IPS DF 6.9 (cell line): ENCODE data around the gene GPR26.
A peak's percentile ranks its signal among the peaks of the same experiment; 100 is the strongest.

Experiments used
- DNase-seq: peaks from one replicate; pipeline ENCODE4 v3.0.0-alpha.2; 2013; ENCODE audit warnings: low read depth, low spot score
- H3K27ac ChIP-seq: one replicate; pipeline ENCODE4 v1.5.1; 2013; ENCODE audit warnings: low read length, control low read depth
- H3K27me3 ChIP-seq: 2 replicates; pipeline ENCODE4 v1.6.1; 2013; ENCODE audit warnings: mild to moderate bottlenecking, low read length; ENCODE audit not compliant: control insufficient read depth, insufficient read depth
- H3K36me3 ChIP-seq: 2 replicates; pipeline ENCODE4 v1.6.1; 2013; ENCODE audit warnings: low read length; ENCODE audit not compliant: control insufficient read depth, insufficient read depth
- H3K4me1 ChIP-seq: 2 replicates; pipeline ENCODE4 v1.6.1; 2013; ENCODE audit warnings: low read length; ENCODE audit not compliant: control insufficient read depth, insufficient read depth
- H3K4me3 ChIP-seq: 2 replicates; pipeline ENCODE4 v1.5.1; 2013; ENCODE audit warnings: mild to moderate bottlenecking, low read length
- H3K9me3 ChIP-seq: 2 replicates; pipeline ENCODE4 v1.6.1; 2013; ENCODE audit warnings: low read length, inconsistent platforms; ENCODE audit not compliant: control insufficient read depth, insufficient read depth
- WGBS: extraction: QIAGEN DNeasy Blood & Tissue Kit; methylation state at CpG from one replicate; pipeline ENCODE4 v1.1.7; 2013; ENCODE audit warnings: mixed read lengths, missing lambda C conversion rate; ENCODE audit not compliant: insufficient read length, insufficient coverage; 5-methylcytosine and 5-hydroxymethylcytosine counted together

Gene GPR26

GRCh38 chr10:123645016-123645415 is 21.1 kb upstream of the GPR26 start:
- Histone ChIP-seq H3K27me3 (no peaks in the 10 kb centered on the region), H3K36me3 (no peaks in the 10 kb centered on the region), H3K4me1 (no peaks in the 10 kb centered on the region; the same call in 1 of the 2 replicates), H3K9me3 (no peaks in the 10 kb centered on the region), H3K4me3 (no peak overlapping the region), H3K27ac (no peak overlapping the region)
- no CpG with 5 or more reads among the region's 6 CpGs for WGBS
- no peak for DNase-seq

- H3K27ac ChIP-seq: no peak overlapping the region
- no CpG with 5 or more reads among the region's 10 CpGs for WGBS
- no peaks in the 10 kb centered on the region for H3K9me3 ChIP-seq
- H3K4me3 ChIP-seq: no peak overlapping the region
- H3K4me1 ChIP-seq: no peaks in the 10 kb centered on the region; the same call in 1 of the 2 replicates
- H3K36me3 ChIP-seq: no peaks in the 10 kb centered on the region
- DNase-seq: no peak
- no peaks in the 10 kb centered on the region for H3K27me3 ChIP-seq
These were observed 20.5 kb upstream of the GPR26 start for GRCh38 chr10:123645615-123646014.

DNA sequence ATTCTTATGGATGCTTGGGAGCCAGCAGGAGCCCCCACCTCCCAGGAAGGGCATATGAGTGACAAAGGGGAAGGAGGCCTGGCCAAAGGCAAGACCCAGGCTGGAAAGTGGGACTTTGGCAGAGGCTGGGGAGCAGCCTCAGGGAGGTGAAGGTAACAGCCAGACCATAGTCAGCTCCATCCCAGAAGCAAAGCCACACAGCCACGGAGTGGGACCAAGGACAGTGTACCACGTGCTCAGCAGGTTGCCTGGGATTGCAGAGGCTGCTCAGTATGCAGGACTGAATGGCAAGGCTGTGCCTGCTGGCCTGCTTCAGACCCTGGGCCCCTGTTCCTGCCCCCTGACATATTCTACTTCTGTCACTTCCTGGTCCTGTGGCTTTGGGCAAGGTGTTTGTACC is 17.6 kb upstream of the GPR26 start:
- no peaks in the 10 kb centered on the region for H3K27me3 ChIP-seq
- H3K9me3 ChIP-seq: no peaks in the 10 kb centered on the region
- H3K4me3 ChIP-seq: no peak overlapping the region
- H3K4me1 ChIP-seq: no peaks in the 10 kb centered on the region
- no CpG with 5 or more reads among the region's 2 CpGs for WGBS
- H3K27ac ChIP-seq: no peak overlapping the region
- no peaks in the 10 kb centered on the region for H3K36me3 ChIP-seq
- no peak for DNase-seq

- DNase-seq: no peak
- Histone ChIP-seq H3K27me3 (no peaks in the 10 kb centered on the region), H3K4me1 (no peaks in the 10 kb centered on the region), H3K27ac (no peak overlapping the region), H3K36me3 (no peaks in the 10 kb centered on the region), H3K9me3 (no peaks in the 10 kb centered on the region), H3K4me3 (no peak overlapping the region)
- WGBS: no CpG with 5 or more reads among the region's 4 CpGs
These were observed 16.5 kb upstream of the GPR26 start for GRCh38 chr10:123649676-123650075.

DNA sequence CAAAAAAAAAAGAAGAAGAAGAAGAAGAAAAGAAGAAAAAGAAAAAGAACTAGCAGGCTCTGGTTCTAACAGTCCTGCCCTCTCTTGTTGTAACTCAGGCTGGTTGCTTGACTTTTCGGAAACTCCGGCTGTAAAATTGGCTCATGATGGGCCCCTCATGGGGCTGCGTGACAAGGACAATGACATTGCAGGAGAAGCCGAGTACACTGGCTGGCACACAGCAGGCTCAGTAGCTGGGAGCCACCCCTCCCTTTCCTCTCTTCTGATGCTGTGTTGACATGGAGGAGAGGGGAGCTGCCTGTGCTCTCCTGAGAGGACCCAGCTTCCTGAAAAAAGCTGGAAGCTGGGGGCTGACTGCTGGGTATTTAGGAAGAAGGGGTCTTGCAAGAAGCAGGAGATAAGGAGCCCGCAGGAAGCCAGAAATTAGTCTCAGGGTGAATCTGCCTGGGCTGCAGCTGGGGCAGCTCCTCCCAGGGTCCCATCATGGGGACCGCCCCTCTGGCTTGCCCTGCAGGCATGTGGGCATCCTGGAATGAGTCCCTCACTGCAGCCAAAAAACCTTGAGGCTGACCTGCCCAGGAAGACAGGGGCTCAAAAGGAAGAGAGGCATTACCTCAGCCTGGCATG is 14.6 kb upstream of the GPR26 start:
- Histone ChIP-seq H3K4me1 (peaks cover 1% of the 10 kb centered on the region; the same call in 1 of the 2 replicates), H3K27me3 (no peaks in the 10 kb centered on the region), H3K9me3 (no peaks in the 10 kb centered on the region), H3K27ac (no peak overlapping the region), H3K36me3 (no peaks in the 10 kb centered on the region), H3K4me3 (no peak overlapping the region)
- no peak for DNase-seq
- no CpG with 5 or more reads among the region's 6 CpGs for WGBS

- no CpG with 5 or more reads among the region's 2 CpGs for WGBS
- no peaks in the 10 kb centered on the region for H3K27me3 ChIP-seq
- no peak for DNase-seq
These were observed 10.4 kb upstream of the GPR26 start for GRCh38 chr10:123655751-123656150.

DNA sequence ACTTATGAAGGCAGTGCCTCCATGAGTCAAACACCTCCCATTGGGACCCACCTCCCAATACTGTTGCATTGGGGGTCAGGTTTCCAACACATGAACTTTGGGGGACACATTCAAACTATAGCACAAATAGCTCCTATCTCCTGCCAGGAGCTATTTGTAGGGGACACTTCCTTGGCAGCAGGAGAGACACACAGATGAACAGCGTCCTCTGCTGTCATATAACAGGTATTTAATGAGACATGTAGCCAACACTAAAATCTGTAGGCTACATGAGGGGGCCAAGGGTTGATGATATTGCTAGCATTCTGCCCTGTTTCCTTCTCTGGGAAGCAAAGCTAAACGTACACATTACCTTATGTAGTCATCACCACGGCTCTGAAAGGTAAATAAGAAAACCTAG is 2.6 kb upstream of the GPR26 start:
- H3K27me3 ChIP-seq: peaks cover 28% of the 10 kb centered on the region

More at GRCh38 chr10:123655751-123656150, 10.4 kb upstream of the GPR26 start:
- H3K4me3 ChIP-seq: no peak overlapping the region
- no peak overlapping the region for H3K27ac ChIP-seq
- H3K9me3 ChIP-seq: no peaks in the 10 kb centered on the region
- no peaks in the 10 kb centered on the region for H3K36me3 ChIP-seq
- peaks cover 1% of the 10 kb centered on the region; the same call in 1 of the 2 replicates for H3K4me1 ChIP-seq

GRCh38 chr10:123665491-123666286 is 466 bp upstream of the GPR26 start:
- Histone ChIP-seq H3K27ac (no peak overlapping the region), H3K4me1 (no peaks in the 10 kb centered on the region), H3K36me3 (no peaks in the 10 kb centered on the region), H3K4me3 (peak overlapping the region; percentile 27; the same call in 1 of the 2 replicates), H3K27me3 (peaks cover 28% of the 10 kb centered on the region), H3K9me3 (no peaks in the 10 kb centered on the region)
- DNase-seq: no peak
- WGBS: no CpG with 5 or more reads among the region's 47 CpGs

More for the DNA sequence above, 2.6 kb upstream of the GPR26 start:
- H3K4me1 ChIP-seq: no peaks in the 10 kb centered on the region
- no peak overlapping the region for H3K27ac ChIP-seq
- H3K36me3 ChIP-seq: no peaks in the 10 kb centered on the region
- DNase-seq: no peak
- H3K4me3 ChIP-seq: no peak overlapping the region
- no CpG with 5 or more reads among the region's 3 CpGs for WGBS
- H3K9me3 ChIP-seq: no peaks in the 10 kb centered on the region

GRCh38 chr10:123669886-123670285 is 3.7 kb downstream of the GPR26 start:
- Histone ChIP-seq H3K27me3 (peaks cover 28% of the 10 kb centered on the region), H3K4me3 (no peak overlapping the region), H3K27ac (no peak overlapping the region), H3K36me3 (no peaks in the 10 kb centered on the region), H3K9me3 (no peaks in the 10 kb centered on the region), H3K4me1 (no peaks in the 10 kb centered on the region)
- no peak for DNase-seq

GRCh38 chr10:123673198-123673597 is 7.0 kb downstream of the GPR26 start:
- Histone ChIP-seq H3K4me1 (no peaks in the 10 kb centered on the region), H3K4me3 (no peak overlapping the region), H3K27me3 (peaks cover 2% of the 10 kb centered on the region; the same call in 1 of the 2 replicates), H3K27ac (no peak overlapping the region), H3K9me3 (no peaks in the 10 kb centered on the region), H3K36me3 (no peaks in the 10 kb centered on the region)
- DNase-seq: no peak
- WGBS: no CpG with 5 or more reads among the region's 1 CpG
